Measurements from ENCODE around the gene TBCE. TPM values are rescaled to one million over a fixed set of nuclear protein-coding genes. Genes with fewer than 3 reads are reported as not detected.
A peak's percentile ranks its signal among the peaks of the same experiment; 100 is the strongest.

Gene TBCE
- total RNA-seq, 6 donors from 2014 or later: 20.8 to 77.5 (median 26.5) TPM

DNA sequence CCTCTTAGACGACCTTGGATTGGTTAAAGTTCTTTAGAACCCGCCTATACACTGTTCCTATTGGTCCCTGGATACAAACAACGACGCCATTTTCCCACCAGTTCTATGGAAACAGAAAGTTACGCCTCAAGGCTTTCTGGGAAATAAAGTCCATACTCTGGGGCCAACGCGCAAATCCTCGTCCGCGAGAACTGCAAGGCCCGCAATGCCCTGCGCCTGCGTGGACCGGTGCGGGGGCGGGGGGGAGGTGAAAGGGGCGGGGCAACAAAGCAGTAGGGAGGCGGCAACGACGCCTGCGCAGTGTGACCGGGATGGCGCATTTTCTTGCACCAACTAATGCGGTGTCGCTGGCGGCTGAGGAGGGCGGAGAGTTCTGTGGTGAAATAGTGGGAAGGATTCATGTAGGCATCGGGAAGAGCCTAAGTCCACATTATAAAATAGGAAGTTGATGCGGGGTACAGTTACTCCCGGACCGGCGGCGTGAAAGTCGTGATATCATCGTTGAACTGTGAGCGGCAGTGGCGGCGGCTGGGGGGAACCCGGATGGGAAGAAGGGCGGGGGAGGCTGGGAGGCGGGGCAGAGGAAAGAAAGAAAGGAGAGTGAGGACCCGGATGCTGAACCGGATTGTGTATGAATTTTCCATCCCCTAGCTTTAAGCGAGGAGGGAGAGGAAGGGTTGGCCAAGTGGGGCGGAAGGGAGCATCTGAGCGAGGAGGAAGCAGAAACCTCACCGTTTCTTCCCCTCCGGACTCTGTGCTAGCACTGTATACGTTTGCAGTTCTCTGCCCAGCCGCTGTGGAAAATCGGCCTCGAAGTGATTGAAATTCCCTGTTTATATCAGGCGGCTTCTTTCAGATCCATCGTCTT is 38.7 kb upstream of the TBCE start, which contains the start of gene GGPS1:
Gene GGPS1, plus strand, starts transcription at position 300 of the 868 bp plus-strand sequence. CDS start 6,695 bp downstream, outside the sequence.
- peaks cover 51 to 62% (median 54%) of the 10 kb centered on the region in 4 donors for H3K4me1 ChIP-seq
- DNase-seq (peak; percentile 98 to 99), ATAC-seq (ENCODE audit: low FRiP score in 2 of 2) (peak; percentile 95 to 99)
- H3K36me3 ChIP-seq: no peaks in the 10 kb centered on the region
- H3K9me3 ChIP-seq: no peaks in the 10 kb centered on the region
- H3K4me3 ChIP-seq: peak within 1 kb of the TSS; percentile 67 to 96 (median 88)
- no peaks in the 10 kb centered on the region for H3K27me3 ChIP-seq
- 1% methylated on average over 54 of the region's 54 CpGs for WGBS, 2 donors
- peak within 1 kb of the TSS; percentile 95 to 97 (median 96) for H3K27ac ChIP-seq
- TF ChIP-seq POLR2AphosphoS5 (IDR thresholded peaks at IDR 0.05) (peak; percentile 85 to 97), EP300 (IDR thresholded peaks at IDR 0.05) (no peak), POLR2A (IDR thresholded peaks at IDR 0.05) (peak in 3 of 4 donors; percentile 71 to 88 (median 79))
- TF ChIP-seq, protein P1, sequence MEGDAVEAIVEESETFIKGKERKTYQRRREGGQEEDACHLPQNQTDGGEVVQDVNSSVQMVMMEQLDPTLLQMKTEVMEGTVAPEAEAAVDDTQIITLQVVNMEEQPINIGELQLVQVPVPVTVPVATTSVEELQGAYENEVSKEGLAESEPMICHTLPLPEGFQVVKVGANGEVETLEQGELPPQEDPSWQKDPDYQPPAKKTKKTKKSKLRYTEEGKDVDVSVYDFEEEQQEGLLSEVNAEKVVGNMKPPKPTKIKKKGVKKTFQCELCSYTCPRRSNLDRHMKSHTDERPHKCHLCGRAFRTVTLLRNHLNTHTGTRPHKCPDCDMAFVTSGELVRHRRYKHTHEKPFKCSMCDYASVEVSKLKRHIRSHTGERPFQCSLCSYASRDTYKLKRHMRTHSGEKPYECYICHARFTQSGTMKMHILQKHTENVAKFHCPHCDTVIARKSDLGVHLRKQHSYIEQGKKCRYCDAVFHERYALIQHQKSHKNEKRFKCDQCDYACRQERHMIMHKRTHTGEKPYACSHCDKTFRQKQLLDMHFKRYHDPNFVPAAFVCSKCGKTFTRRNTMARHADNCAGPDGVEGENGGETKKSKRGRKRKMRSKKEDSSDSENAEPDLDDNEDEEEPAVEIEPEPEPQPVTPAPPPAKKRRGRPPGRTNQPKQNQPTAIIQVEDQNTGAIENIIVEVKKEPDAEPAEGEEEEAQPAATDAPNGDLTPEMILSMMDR (IDR thresholded peaks at IDR 0.05): peak in 2 of 6 experiments; percentile 3 to 35

DNA sequence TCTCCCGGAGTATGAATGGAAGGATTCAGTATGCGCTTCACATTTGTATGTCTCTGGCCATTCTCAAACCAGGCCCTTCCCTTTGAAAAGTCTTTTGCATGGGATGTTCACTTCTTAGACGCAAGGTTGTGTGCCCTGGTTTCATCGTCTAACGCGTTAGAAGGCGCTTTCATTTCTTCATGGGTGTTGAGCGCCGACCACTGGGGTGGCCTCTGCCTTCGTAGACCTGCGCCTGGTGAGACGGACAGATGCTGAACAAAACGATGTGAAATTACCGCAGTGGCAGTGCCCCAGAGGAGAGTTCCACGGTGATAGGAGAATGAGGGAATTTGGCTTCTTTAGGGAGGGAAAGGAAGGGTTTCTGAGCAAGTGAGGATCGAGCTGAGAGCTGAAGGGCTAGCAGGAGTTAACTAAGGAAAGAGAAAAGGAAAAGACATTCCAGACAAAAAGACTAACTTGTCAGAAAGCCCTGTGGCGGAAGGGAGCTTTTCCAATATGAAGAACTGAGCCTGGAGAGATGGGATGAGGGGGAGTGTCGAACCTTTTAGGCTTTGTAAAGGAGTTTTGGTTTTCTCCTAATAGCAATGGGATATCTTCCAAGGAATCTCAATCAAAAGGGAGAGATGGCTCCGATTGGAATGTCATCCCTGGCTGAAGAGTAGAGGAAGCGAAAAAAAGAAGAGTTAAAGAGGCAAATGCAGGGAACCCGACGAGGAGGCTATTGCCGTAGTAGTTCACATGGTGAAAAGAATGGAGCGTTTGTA is 37.9 kb upstream of the TBCE start:
- TF ChIP-seq EP300 (IDR thresholded peaks at IDR 0.05) (no peak), POLR2AphosphoS5 (IDR thresholded peaks at IDR 0.05) (no peak), POLR2A (IDR thresholded peaks at IDR 0.05) (no peak)
- TF ChIP-seq, protein P1 (IDR thresholded peaks at IDR 0.05): peak in 1 of 6 experiments; percentile 16
- WGBS, 2 donors: 2 to 4% methylated on average over 24 of the region's 24 CpGs

DNA sequence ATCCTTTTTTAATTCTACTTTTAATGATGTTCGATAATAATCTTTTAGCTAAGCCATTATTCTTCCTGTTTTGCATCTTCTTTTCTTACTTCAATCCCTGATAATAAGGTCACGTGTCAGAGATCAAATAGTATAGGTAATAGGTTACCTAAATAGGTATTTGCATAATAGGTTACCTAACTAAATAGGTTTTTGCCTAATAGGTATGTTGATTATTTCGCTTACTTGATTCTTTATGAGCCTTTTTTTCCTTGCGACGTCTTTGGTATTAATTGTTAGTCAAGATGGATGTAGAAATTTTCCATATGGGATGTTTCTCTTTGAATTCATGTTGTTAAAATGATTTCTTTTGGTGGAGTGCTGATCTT is 36.3 kb upstream of the TBCE start:
- DNase-seq (no peak), ATAC-seq (ENCODE audit: low FRiP score in 2 of 2) (no peak)
- Histone ChIP-seq H3K4me3 (no peak overlapping the region), H3K36me3 (peaks cover 0 to 8% (median under 1%) of the 10 kb centered on the region in 4 donors), H3K4me1 (peaks cover 32 to 42% (median 34%) of the 10 kb centered on the region in 4 donors), H3K27ac (peak overlapping the region in 2 of 4 donors; percentile 89 to 97), H3K27me3 (no peaks in the 10 kb centered on the region), H3K9me3 (no peaks in the 10 kb centered on the region)
- WGBS, 2 donors: 81 to 87% methylated on average over 5 of the region's 5 CpGs
- TF ChIP-seq POLR2AphosphoS5 (IDR thresholded peaks at IDR 0.05): no peak
- TF ChIP-seq, protein P1 (IDR thresholded peaks at IDR 0.05): no peak
- no peak for TF ChIP-seq EP300 (IDR thresholded peaks at IDR 0.05)
- TF ChIP-seq POLR2A (IDR thresholded peaks at IDR 0.05): no peak

More for the DNA sequence above, 37.9 kb upstream of the TBCE start:
- H3K4me3 ChIP-seq: peak overlapping the region; percentile 67 to 96 (median 84)
- no peaks in the 10 kb centered on the region for H3K27me3 ChIP-seq
- H3K4me1 ChIP-seq: peaks cover 47 to 57% (median 49%) of the 10 kb centered on the region in 4 donors
- H3K27ac ChIP-seq: peak overlapping the region; percentile 88 to 97 (median 92)
- no peaks in the 10 kb centered on the region for H3K36me3 ChIP-seq
- ATAC-seq (ENCODE audit: low FRiP score in 2 of 2): no peak
- no peaks in the 10 kb centered on the region for H3K9me3 ChIP-seq
- DNase-seq: peak in 1 of 2 donors; percentile 39

DNA sequence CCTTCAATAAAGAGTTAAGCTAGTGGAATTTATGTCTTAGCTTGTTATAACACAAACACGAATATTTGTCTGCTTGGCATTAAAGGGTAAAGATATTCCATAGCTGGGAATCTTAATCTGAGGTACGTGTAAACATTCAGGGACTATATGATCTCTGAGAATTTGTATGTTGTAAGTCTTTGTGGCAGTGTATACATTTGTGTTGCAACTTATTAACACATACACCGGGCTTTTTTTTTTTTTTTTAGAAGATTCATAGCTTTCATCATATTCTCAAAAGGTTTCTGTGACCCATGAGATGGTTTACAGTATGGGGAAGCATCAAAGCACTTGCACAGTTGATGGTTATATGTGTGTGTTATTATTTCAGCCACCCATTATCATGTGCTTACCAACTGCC is 35.8 kb upstream of the TBCE start:
- Histone ChIP-seq H3K9me3 (no peaks in the 10 kb centered on the region), H3K36me3 (peaks cover 0 to 13% (median 2%) of the 10 kb centered on the region in 4 donors), H3K27me3 (no peaks in the 10 kb centered on the region), H3K27ac (peak overlapping the region in 1 of 4 donors; percentile 89), H3K4me1 (peaks cover 30 to 37% (median 31%) of the 10 kb centered on the region in 4 donors), H3K4me3 (no peak overlapping the region)
- ATAC-seq (ENCODE audit: low FRiP score in 2 of 2) (no peak), DNase-seq (no peak)
- TF ChIP-seq, protein P1 (IDR thresholded peaks at IDR 0.05): no peak
- TF ChIP-seq POLR2A (IDR thresholded peaks at IDR 0.05) (no peak), POLR2AphosphoS5 (IDR thresholded peaks at IDR 0.05) (no peak), EP300 (IDR thresholded peaks at IDR 0.05) (no peak)
- WGBS, 2 donors: 34 to 41% methylated on average over 3 of the region's 3 CpGs

Measured in upper lobe of left lung (tissue), 6 donors.